HG02852 (cell line): Measurements from ENCODE around the gene ZSWIM2.
"Not testable (repeated sequence)": the region's sequence is repeated elsewhere in the genome, so short reads cannot be mapped to it uniquely, and the experiment has no call there.

Experiments
- ATAC-seq: cut with Tn5 transposase; IDR thresholded peaks from one replicate; pipeline ENCODE4 v1.9.1; 2021; ENCODE audit warnings: mild to moderate bottlenecking, moderate library complexity; ENCODE audit not compliant: unreplicated experiment

The ZSWIM2 gene

GRCh38 chr2:186842373-186842772 is 6.6 kb downstream of the ZSWIM2 start:
- no peak for ATAC-seq

GRCh38 chr2:186841940-186842339 is 7.0 kb downstream of the ZSWIM2 start:
- ATAC-seq = no peak

- no peak for ATAC-seq
Observed at GRCh38 chr2:186835628-186836027, 13.3 kb downstream of the ZSWIM2 start.

DNA sequence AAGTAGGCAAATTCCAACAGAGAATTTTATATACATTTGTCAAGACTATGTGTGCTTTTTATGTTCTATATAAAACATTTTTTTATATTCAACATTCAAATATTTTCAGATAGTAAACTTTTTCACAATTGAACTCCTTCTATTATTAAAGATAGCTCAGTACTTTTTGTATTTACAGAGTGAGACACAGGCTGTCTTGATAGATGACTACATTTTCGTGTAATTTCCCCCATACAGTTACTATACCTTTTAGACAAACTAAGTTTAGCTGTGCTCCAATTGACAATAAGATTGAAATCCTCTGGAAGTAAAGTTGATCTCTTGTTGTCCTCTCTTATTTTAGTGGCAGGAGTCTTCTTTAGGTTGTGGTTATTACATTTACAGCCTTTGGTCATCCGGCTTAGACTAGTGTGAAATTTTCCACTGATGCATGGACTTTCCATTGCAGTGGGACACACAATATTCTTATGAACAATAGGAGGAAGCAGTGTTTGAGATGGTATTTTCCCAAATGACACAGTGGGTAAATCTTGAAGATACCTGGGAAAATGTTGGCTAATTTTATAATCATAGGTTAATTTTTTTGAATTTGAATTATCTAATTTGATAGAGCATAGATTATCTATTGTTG is 21.0 kb downstream of the ZSWIM2 start:
- ATAC-seq = no peak

DNA sequence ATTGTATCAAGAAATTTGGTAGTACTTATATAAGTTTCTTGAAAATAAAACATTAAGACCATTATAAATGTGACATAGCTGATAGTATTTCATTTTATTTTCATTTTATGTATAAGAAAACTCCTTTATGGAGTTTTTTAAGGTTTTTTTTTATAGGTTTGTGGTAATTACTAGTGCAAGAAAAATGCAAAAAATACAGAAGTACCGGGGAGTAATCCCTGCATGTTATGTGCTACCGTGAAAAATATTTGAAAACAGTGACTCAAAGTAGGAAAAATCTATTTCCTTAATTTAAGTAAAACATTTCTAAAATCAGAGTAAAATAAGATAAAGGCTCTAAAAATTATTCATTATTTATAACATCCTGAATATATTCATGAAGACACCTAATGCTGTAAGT is 21.6 kb downstream of the ZSWIM2 start:
- no peak for ATAC-seq

- ATAC-seq = no peak
Observed at GRCh38 chr2:186822323-186822722, 26.6 kb downstream of the ZSWIM2 start.

GRCh38 chr2:186820303-186820702 is 28.7 kb downstream of the ZSWIM2 start:
- no peak for ATAC-seq

DNA sequence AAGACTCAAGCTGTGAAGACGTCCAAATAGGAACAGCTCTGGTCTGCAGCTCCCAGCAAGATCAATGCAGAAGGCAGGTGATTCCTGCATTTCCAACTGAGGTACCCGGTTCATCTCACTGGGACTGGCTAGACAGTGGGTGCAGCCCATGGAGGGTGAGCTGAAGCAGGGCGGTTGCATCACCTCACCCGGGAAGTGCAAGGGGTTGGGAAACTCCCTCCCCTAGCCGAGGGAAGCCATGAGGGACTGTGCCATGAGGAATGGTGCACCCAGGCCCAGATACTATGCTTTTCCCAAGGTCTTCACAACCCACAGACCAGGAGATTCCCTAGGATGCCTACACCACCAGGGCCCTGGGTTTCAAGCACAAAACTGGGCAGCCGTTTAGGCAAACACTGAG is 37.2 kb downstream of the ZSWIM2 start:
- ATAC-seq = not testable (repeated sequence)

GRCh38 chr2:186806591-186806990 is 42.4 kb downstream of the ZSWIM2 start:
- no peak for ATAC-seq

GRCh38 chr2:186798604-186799003 is 50.4 kb downstream of the ZSWIM2 start:
- ATAC-seq = not testable (repeated sequence)

DNA sequence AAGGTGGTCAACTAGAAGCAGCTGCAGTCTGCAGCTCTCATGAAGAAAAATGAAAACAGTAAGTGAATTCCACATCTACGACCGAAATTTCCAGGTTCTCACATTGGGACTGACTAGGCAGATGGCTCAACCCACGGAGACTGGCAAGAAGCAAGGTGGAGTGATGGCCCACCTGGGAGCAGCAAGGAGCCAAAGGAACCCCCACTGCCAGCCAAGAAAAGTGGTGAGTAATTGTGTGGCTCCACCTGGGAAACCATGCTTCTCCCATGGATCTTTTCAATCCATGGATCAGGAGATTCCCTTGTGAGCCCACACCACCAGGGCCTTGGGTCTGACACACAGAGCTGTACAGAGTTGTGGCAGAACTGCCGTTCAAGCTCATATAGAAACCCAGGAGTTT is 64.0 kb downstream of the ZSWIM2 start:
- ATAC-seq = no peak

DNA sequence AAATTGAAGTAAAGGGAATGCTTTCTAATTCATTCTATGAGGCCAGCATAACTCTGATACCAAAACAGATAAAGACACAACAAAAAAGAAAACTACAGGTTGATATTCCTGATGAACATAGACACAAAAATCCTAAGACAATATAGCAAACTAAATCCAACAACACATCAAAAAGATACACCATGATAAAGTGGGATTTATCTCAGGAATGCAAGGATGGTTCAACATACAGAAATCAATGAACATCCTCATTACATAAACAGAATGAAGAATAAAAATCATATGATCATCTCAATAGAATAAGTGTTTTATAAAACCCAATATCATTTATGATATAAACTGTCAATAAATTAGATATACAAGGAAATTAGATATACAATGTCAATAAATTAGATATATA is 65.7 kb downstream of the ZSWIM2 start:
- no peak for ATAC-seq

DNA sequence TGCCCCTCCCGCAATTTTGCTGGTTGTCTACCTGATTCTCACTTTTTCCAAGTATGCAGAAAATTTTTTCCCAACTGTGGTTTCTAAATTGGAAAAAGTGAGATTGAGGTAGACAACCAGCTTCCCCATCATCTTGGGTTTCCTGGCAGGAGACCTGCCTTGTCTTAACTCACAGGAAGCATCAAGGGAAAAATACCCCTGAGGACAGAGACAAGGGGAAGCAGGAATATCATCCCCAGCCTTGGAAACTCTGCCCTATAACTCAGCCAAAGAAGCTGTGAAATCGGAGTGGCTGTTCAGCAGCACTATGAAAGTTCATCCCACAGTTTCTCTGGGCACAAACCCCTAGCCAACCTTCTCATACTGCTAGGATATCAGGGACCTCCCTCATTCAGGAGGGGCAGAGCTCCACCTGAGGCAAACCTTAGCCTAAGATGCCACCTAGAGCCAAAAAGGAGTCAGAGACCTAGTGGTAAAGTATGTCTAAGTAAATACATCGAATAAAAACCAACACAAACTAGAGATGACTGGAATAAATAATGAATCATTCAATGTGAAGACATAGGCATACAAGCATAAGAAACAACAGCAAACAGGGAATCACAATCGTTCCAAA is 68.2 kb downstream of the ZSWIM2 start:
- ATAC-seq = no peak
